GM23338 (cell line): Measurements from ENCODE around the gene ARHGAP19. TPM values are rescaled to one million over a fixed set of nuclear protein-coding genes. Genes with fewer than 3 reads are reported as not detected.

Source experiments
- ATAC-seq: fragments of 200-7000 bp; cut with Tn5 transposase; 3 replicates; pipeline ENCODE4 v1.9.1; 2020
- DNase-seq: peaks from one replicate; pipeline ENCODE4 v3.0.0-alpha.2; 2015; ENCODE audit warnings: low spot score
- H2AFZ ChIP-seq: fragments of 200-600 bp; sonication (generic); 2 replicates; pipeline ENCODE4 v1.8.0; 2016; ENCODE audit warnings: antibody characterized with exemption, mild to moderate bottlenecking, moderate library complexity
- H3F3A ChIP-seq: fragments of 200-600 bp; sonication (generic); replicated peaks from 2 replicates; pipeline ENCODE4 v1.8.0; 2017; ENCODE audit warnings: antibody characterized with exemption, mixed run types, low read depth
- H3K27ac ChIP-seq: fragments of 200-600 bp; sonication (generic); 2 replicates; pipeline ENCODE4 v1.6.1; 2016; ENCODE audit warnings: low read depth
- H3K27me3 ChIP-seq: fragments of 200-600 bp; sonication (generic); 2 replicates; pipeline ENCODE4 v1.8.0; 2016; ENCODE audit warnings: mild to moderate bottlenecking, mixed run types, moderate library complexity; ENCODE audit not compliant: insufficient read depth
- H3K36me3 ChIP-seq: fragments of 200-600 bp; sonication (generic); 2 replicates; pipeline ENCODE4 v1.8.0; 2016; ENCODE audit warnings: mild to moderate bottlenecking; ENCODE audit not compliant: insufficient read depth
- H3K4me1 ChIP-seq: fragments of 200-600 bp; sonication (generic); 2 replicates; pipeline ENCODE4 v1.8.0; 2016; ENCODE audit warnings: mild to moderate bottlenecking, moderate library complexity; ENCODE audit not compliant: insufficient read depth
- H3K4me2 ChIP-seq: fragments of 200-600 bp; sonication (generic); 2 replicates; pipeline ENCODE4 v1.7.1; 2017; ENCODE audit warnings: mixed run types
- H3K4me3 ChIP-seq: fragments of 200-600 bp; sonication (generic); 2 replicates; pipeline ENCODE4 v1.6.1; 2016; ENCODE audit warnings: mixed run types
- H3K79me2 ChIP-seq: fragments of 200-600 bp; sonication (generic); replicated peaks from 2 replicates; pipeline ENCODE4 v1.8.0; 2017; ENCODE audit warnings: mild to moderate bottlenecking; ENCODE audit not compliant: insufficient read depth
- H3K9me2 ChIP-seq: fragments of 200-600 bp; sonication (generic); 2 replicates; pipeline ENCODE4 v1.8.0; 2017; ENCODE audit not compliant: insufficient read depth
- H4K20me1 ChIP-seq: fragments of 200-600 bp; sonication (generic); replicated peaks from 2 replicates; pipeline ENCODE4 v1.8.0; 2017; ENCODE audit warnings: mild to moderate bottlenecking; ENCODE audit not compliant: insufficient read depth
- H3K27ac Mint-ChIP-seq: 2 replicates; pipeline ENCODE4 v1.8.0; 2020; ENCODE audit warnings: inconsistent platforms, mild to moderate bottlenecking, moderate library complexity, mixed read lengths
- H3K27me3 Mint-ChIP-seq: 3 replicates; pipeline ENCODE4 v1.8.0; 2022; ENCODE audit warnings: low read depth, mild to moderate bottlenecking, moderate library complexity, mixed read lengths, inconsistent platforms; ENCODE audit not compliant: insufficient read depth, poor library complexity
- H3K36me3 Mint-ChIP-seq: 3 replicates; pipeline ENCODE4 v1.8.0; 2021; ENCODE audit warnings: low read depth, mild to moderate bottlenecking, inconsistent platforms, moderate library complexity, mixed read lengths
- H3K4me1 Mint-ChIP-seq: 3 replicates; pipeline ENCODE4 v1.8.0; 2020; ENCODE audit warnings: mild to moderate bottlenecking, inconsistent platforms, mixed read lengths
- H3K4me3 Mint-ChIP-seq: 3 replicates; pipeline ENCODE4 v1.8.0; 2021; ENCODE audit warnings: moderate library complexity, mild to moderate bottlenecking, inconsistent platforms, mixed read lengths
- H3K9me3 Mint-ChIP-seq: 3 replicates; pipeline ENCODE4 v1.8.0; 2020; ENCODE audit warnings: moderate library complexity, mild to moderate bottlenecking, inconsistent platforms, mixed read lengths
- CREB1 ChIP-seq: fragments of 250-450 bp; sonication (Bioruptor Pico); IDR thresholded peaks from 2 replicates; pipeline ENCODE4 v1.5.0; 2020; ENCODE audit warnings: low read depth, mild to moderate bottlenecking, moderate library complexity
- CTCF ChIP-seq, 2 experiments: fragments of 200-600 bp in 1 of 2; sonication (generic) in 1 of 2; conservative IDR thresholded peaks; 2 replicates each; pipeline versions ENCODE4 v1.5.1 to v1.6.1; 2016 to 2017; ENCODE audit warnings: antibody characterized with exemption in 2 of 2, low read depth in 2 of 2, mild to moderate bottlenecking in 2 of 2, moderate library complexity in 1 of 2
- EZH2 ChIP-seq: fragments of 200-600 bp; sonication (generic); IDR thresholded peaks from one replicate; pipeline ENCODE4 v1.8.0; 2017; ENCODE audit warnings: antibody characterized with exemption, mild to moderate bottlenecking, low read depth; ENCODE audit not compliant: unreplicated experiment
- EZH2phosphoT487 ChIP-seq: fragments of 200-600 bp; sonication (generic); IDR thresholded peaks from one replicate; pipeline ENCODE4 v1.8.1; 2018; ENCODE audit warnings: antibody characterized with exemption; ENCODE audit not compliant: unreplicated experiment
- JUNB ChIP-seq: IDR thresholded peaks from one replicate; pipeline ENCODE4 v1.6.1; 2016; ENCODE audit warnings: antibody characterized with exemption; ENCODE audit not compliant: unreplicated experiment
- NANOG ChIP-seq: IDR thresholded peaks from 2 replicates; pipeline ENCODE4 v1.6.1; 2016; ENCODE audit warnings: antibody characterized with exemption, borderline replicate concordance
- POLR2AphosphoS5 ChIP-seq: IDR thresholded peaks from 2 replicates; pipeline ENCODE4 v1.6.1; 2016; ENCODE audit warnings: antibody characterized with exemption, low read depth
- REST ChIP-seq: IDR thresholded peaks from one replicate; pipeline ENCODE4 v1.6.1; 2018; ENCODE audit warnings: antibody characterized with exemption; ENCODE audit not compliant: unreplicated experiment
- STAT1 ChIP-seq: IDR thresholded peaks from one replicate; pipeline ENCODE4 v1.6.1; 2016; ENCODE audit warnings: antibody characterized with exemption; ENCODE audit not compliant: unreplicated experiment
- ZNF114 ChIP-seq: fragments of 250-450 bp; sonication (Bioruptor Pico); IDR thresholded peaks from 2 replicates; pipeline ENCODE4 v1.5.0; 2020; ENCODE audit warnings: mild to moderate bottlenecking, moderate library complexity
- ZNF331 ChIP-seq: fragments of 250-450 bp; sonication (Bioruptor Pico); IDR thresholded peaks from 2 replicates; pipeline ENCODE4 v1.5.0; 2020; ENCODE audit warnings: low read depth, mild to moderate bottlenecking, moderate library complexity
- ZNF462 ChIP-seq: fragments of 250-450 bp; sonication (Bioruptor Pico); IDR thresholded peaks from 2 replicates; pipeline ENCODE4 v1.5.0; 2020; ENCODE audit warnings: mild to moderate bottlenecking, moderate library complexity
- polyA plus RNA-seq: library from polyadenylated mRNA; unstranded; fragments of >200 nt; fragmentation: Nextera tagmentation; extraction: Ambion mirVana; gene quantifications from 2 replicates; pipeline ENCODE4 v1.2.1, GENCODE V29; 2016
- total RNA-seq: library from RNA; depleted of rRNA; stranded (reverse); fragments of >200 nt; shearing (Covaris generic); gene quantifications from 2 replicates; pipeline ENCODE4 v1.2.3, GENCODE V29; 2014
- TF ChIP-seq, protein P1 (sequence below): IDR thresholded peaks from 2 replicates; pipeline ENCODE4 v1.6.1; 2016; ENCODE audit warnings: antibody characterized with exemption

ARHGAP19 gene
- total and polyA plus RNA-seq, 2 experiments from 2014 or later: 11.5 to 38.8 TPM

DNA sequence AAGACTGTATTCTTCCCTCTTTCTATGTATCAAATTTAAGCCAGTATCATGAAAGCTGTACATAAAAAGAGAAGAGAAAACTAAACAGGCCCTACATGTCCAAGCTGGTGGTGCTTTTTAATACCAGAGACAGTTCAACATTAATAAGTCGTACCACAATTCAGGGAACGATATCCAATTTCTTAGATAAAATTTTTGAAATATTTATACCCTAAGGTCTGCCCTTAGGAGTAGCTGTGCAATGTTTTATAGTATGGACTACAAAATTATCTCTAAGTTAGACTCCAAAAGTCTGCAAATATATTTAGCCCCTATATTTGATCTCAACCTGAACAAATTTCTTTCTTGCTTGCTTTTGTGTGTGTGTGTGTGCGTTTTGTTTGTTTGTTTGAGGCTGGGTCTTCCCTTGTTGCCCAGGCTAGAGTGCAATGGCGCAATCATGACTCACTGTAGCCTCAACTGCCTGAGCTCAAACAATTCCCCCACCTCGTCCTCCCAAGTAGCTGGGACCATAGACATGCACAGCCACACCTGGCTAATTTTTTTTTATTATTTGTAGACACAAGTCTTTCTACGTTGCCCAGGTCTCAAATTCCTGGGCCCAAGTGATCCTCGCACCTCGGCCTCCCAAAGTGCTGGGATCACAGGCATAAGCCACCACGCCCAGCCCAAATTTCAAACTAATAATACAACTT lies 13.2 kb downstream of the ARHGAP19 start:
- Mint-ChIP-seq H3K9me3 (no peaks in the 10 kb centered on the region), H3K27me3 (no peaks in the 10 kb centered on the region), H3K4me3 (no peak overlapping the region), H3K27ac (peak overlapping the region; percentile 42), H3K4me1 (no peaks in the 10 kb centered on the region; the same call in 2 of the 3 replicates), H3K36me3 (no peaks in the 10 kb centered on the region; the same call in 2 of the 3 replicates)
- Histone ChIP-seq H3K36me3 (no peaks in the 10 kb centered on the region), H3K4me3 (no peak overlapping the region), H3K4me2 (no peak overlapping the region), H3K27me3 (no peaks in the 10 kb centered on the region), H3K9me2 (no peaks in the 10 kb centered on the region), H3K79me2 (peaks cover 44% of the 10 kb centered on the region), H3K27ac (0 out of 2 replicates have a peak overlapping the region, but pooled peaks have one; percentile 3), H3K4me1 (no peaks in the 10 kb centered on the region), H2AFZ (no peak overlapping the region), H4K20me1 (0 out of 2 replicates have a peak, but pooled peaks cover 4% of the 10 kb centered on the region), H3F3A (0 out of 2 replicates have a peak, but pooled peaks cover 3% of the 10 kb centered on the region)
- no peak for ATAC-seq
- TF ChIP-seq EZH2phosphoT487 (no peak), CREB1 (CRISPR knock-in tag) (no peak), ZNF462 (CRISPR knock-in tag) (no peak), CTCF (conservative IDR thresholded peaks at IDR 0.05; ENCODE audit: low read depth in 2 of 2) (no peak), EZH2 (no peak), POLR2AphosphoS5 (no peak), ZNF331 (CRISPR knock-in tag) (no peak), JUNB (no peak), STAT1 (no peak), REST (no peak), NANOG (no peak), ZNF114 (CRISPR knock-in tag) (no peak)
- TF ChIP-seq, protein P1, sequence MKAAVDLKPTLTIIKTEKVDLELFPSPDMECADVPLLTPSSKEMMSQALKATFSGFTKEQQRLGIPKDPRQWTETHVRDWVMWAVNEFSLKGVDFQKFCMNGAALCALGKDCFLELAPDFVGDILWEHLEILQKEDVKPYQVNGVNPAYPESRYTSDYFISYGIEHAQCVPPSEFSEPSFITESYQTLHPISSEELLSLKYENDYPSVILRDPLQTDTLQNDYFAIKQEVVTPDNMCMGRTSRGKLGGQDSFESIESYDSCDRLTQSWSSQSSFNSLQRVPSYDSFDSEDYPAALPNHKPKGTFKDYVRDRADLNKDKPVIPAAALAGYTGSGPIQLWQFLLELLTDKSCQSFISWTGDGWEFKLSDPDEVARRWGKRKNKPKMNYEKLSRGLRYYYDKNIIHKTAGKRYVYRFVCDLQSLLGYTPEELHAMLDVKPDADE: no peak
- no peak for DNase-seq
